H1 (cell line): ENCODE measurements around the gene TNS1. TPM values are rescaled to one million over a fixed set of nuclear protein-coding genes. Genes with fewer than 3 reads are reported as not detected.

Experiments
- ATF3 ChIP-seq: IDR thresholded peaks from 2 replicates; pipeline ENCODE4 v1.6.1; 2011; ENCODE audit warnings: low read depth, mild to moderate bottlenecking, low read length; ENCODE audit not compliant: insufficient read depth
- CEBPB ChIP-seq: IDR thresholded peaks from 2 replicates; pipeline ENCODE4 v1.6.1; 2012; ENCODE audit warnings: low read depth, low read length
- CHD2 ChIP-seq: IDR thresholded peaks from 2 replicates; pipeline ENCODE4 v1.6.1; 2012; ENCODE audit warnings: low read length, improper control_type of control experiment
- CHD7 ChIP-seq: fragments of 300-600 bp; sonication (generic); IDR thresholded peaks from 2 replicates; pipeline ENCODE4 v1.7.1; 2012; ENCODE audit warnings: low read length, moderate library complexity, mild to moderate bottlenecking, inconsistent platforms; ENCODE audit not compliant: insufficient replicate concordance
- PHF8 ChIP-seq: fragments of 200-600 bp; sonication (generic); conservative IDR thresholded peaks from 2 replicates; pipeline ENCODE4 v1.7.1; 2012; ENCODE audit warnings: low read depth, mild to moderate bottlenecking, inconsistent platforms, low read length, moderate library complexity
- polyA plus RNA-seq, 7 experiments: library from polyadenylated mRNA; depleted of rRNA in 3 of 7; stranded (reverse) in 5 of 7; unstranded in 2 of 7; fragments of >200 nt in 5 of 7; fragments of 200-250 nt in 2 of 7; gene quantifications; 1 replicate in 5 of 7; 2 replicates in 1 of 7; 4 replicates in 1 of 7; pipeline versions ENCODE4 v1.2.1 to v1.2.3, GENCODE V29; 2011 to 2013; ENCODE audit warnings: missing spikeins in 2 of 7, mixed read lengths in 2 of 7
- total RNA-seq: library from RNA; stranded (reverse); fragmentation: NEBNext Ultra II Directional; extraction: Animal tissue kit (Norgen Biotek cat#: 25700); gene quantifications from 2 replicates; pipeline ENCODE4 v1.2.1, GENCODE V29; 2021

Gene TNS1
- total and polyA plus RNA-seq, 2 of the 8 experiments (the other 6 are each of a cell fraction or from before 2014, with no cell fraction given), result 1.5 to 5.1 TPM

DNA sequence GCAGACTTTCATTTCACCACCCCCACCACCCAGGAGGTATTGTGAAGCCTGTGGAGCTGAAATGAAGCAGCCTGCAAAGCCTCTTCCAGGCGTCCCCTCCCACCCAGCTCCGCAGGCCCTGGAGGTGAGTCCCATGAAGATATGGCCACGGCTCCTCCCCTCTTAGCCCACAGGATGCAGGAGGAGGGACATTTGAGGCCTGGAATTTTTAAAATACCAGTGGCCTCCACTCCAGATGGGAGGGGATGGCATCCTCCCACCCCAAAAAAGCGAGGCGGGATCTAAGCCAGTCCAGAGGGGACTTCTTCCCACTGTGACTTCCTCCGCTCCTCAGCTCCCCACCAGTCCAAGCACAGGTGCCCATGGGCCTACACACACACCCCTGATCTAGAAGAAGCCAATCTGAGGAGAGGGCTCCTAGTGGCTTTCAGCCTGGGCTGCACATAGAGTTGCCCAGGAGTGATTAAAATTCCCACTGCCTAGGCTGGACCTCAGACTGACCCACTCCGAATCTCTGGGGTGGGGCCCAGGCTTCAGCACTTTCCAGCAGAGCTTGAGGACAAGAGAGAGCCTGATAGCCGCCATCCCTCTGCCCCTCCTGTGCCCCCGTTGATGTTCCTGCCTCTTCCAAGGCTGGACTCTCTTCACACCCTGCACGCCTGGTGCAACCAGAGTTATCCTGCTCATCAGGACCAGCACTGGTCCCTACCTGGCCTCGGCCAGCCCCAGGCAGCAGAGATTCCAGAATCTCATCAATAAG, 206.9 kb downstream of the TNS1 start (continued):
- no peak for TF ChIP-seq CHD7
- TF ChIP-seq CEBPB, result no peak
- TF ChIP-seq PHF8, result no peak
- TF ChIP-seq ATF3, result no peak
- TF ChIP-seq CHD2, result no peak
